Erythroblast (primary cell): ENCODE results near the gene MMS22L.
A peak's percentile ranks its signal among the peaks of the same experiment; 100 is the strongest.

ENCODE experiments used
- DNase-seq, 2 experiments: peaks; one replicate each; lab custom pipeline; 2025; lab: John Stamatoyannopoulos, UW
- GATA1 ChIP-seq: IDR thresholded peaks from 2 replicates; pipeline ENCODE4 v1.6.1; 2011; ENCODE audit warnings: low read depth, mild to moderate bottlenecking, control low read depth, low read length, moderate library complexity
- POLR2A ChIP-seq: IDR thresholded peaks from 2 replicates; pipeline ENCODE4 v1.6.1; 2011; ENCODE audit warnings: mild to moderate bottlenecking, low read length

MMS22L gene

DNA sequence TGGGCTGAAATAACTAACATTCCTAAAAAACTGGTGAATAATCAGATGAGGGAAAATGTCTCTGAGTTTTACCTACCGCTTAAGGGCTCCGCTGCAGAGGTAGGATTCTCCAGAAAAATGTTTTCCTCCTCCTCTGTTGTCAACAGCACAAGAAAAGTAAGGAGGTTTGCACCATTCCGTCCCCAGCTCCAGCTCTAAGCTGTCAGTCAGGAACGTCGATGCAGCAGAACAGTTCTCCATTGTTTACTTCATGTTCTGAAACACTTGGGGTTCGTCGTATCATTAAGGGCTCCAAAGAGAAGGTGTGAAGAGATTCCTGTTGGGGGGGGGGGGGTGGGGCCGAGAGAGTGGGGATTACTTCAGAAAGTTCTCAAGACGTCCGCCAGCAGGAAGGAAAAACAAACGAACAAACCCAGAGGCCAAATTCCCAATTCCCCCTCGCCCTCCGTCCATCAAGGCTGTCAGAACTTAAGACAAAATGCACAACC, 734 bp downstream of the MMS22L start:
- TF ChIP-seq GATA1, result no peak
- TF ChIP-seq POLR2A, result no peak
- DNase-seq, result peak in 1 of 2 experiments; percentile 61

DNA sequence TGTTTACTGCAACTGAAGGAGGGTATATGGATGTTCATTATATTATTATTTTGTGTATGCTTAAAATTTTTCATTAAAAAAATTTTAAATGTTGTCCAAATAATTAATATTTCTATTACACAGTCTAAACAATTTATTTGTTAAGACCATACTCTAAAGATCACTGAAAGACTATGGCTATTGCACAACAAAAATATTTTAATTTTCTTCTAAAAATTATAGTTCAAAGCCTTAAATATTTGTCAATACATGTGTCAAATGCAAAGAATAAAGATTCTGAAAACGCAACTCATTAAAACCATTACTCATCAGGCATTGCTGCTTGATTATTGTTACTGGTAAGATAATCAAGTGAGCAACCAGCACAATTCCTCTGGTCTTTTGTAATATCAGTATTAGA, 2.2 kb downstream of the MMS22L start:
- TF ChIP-seq GATA1, result no peak
- no peak for TF ChIP-seq POLR2A
- DNase-seq, result peak; percentile 2 to 14

DNA sequence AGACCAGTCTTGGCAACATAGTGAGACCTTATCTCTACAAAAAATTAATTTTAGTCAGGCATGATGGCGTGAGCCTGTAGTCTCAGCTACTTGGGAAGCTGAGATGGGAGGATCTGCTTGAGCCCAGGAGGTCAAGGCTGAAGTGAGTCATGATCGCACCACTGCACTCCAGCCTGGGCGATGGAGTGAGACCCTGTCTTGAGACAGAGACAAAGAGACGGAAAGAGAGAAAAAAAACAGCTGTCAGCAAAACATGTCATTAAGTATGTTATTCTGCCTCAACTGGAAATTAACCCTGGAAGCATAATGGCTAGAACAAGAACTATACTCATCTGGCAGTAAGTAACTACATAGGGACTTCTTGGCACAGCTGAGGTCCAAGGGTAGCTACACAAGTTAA, 7.2 kb downstream of the MMS22L start:
- TF ChIP-seq POLR2A, result no peak
- no peak for TF ChIP-seq GATA1
- DNase-seq, result no peak

DNA sequence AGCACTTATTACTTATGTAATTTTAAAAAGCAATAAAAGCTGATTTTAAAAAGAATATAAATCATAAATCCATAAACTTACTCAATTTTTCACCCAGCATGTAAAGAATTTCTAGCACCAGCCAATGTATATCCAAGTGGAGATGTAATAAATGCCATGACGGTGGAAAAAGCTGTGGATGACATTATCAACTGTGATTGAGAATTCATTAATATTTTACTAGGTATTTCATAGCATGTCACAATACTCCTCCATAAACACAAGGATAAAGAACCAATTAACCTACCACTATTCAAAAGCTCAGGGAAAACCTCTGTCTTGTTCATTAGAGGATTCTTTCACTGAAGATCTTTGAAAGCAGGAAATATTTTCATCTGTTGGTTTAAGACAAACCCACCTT, 13.2 kb downstream of the MMS22L start:
- TF ChIP-seq GATA1 (no peak), POLR2A (no peak)
- DNase-seq, result no peak

DNA sequence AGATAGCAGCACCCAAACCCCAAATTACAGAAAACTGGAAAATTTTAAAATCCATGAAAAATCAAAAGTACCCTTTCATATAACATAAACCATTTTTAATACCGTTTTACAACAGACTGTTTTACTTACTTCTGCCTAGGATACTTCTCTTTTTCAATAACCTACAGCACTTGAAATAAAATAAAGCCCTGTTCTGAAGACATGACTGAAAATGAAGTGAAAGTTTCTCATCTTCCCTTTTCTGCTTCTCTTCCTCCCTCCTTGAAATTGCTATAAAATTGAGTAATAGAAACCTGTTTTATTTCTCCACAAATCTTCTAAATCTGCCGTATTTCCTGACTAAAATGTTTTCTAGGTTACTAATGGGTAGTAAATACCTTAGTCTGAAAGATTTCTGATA, 20.3 kb downstream of the MMS22L start:
- no peak for TF ChIP-seq GATA1
- DNase-seq, result no peak

DNA sequence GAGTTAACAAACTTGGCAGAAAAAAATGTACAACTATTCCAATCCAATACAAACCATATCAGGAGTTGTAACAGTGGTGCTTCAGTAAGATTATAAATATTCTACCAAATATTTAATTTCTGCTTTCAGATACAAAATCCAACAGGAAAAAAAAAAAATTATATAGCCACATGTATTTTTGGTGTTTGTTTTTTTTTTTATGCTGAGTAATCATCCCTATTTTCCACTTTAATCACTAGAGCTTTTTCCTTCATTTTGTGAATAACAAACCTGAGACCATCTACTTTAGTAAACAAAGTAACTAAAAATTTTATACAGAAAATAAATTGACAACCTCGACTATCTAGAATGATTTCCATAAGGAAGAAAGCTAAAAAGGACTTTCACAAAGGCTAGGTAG, 36.2 kb downstream of the MMS22L start:
- no peak for DNase-seq
- no peak for TF ChIP-seq GATA1

DNA sequence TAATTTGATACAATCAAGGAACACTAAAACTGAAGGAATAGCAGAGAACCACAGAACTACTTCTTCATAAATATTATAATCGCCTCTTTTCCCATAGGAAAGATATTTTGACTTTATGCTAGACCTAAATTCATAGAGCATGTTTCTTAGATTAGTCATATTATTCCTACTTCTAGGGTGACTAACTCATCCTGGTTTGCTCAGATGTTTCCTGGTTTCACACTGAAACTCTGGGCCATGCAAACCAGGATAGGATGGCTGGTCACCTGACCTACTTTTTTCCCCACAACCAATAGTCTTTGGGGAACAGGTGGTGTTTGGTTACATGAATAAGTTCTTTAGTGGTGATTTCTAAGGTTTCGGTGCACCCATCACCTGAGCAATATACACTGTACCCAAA, 42.8 kb downstream of the MMS22L start:
- no peak for DNase-seq
- TF ChIP-seq POLR2A (no peak), GATA1 (no peak)

DNA sequence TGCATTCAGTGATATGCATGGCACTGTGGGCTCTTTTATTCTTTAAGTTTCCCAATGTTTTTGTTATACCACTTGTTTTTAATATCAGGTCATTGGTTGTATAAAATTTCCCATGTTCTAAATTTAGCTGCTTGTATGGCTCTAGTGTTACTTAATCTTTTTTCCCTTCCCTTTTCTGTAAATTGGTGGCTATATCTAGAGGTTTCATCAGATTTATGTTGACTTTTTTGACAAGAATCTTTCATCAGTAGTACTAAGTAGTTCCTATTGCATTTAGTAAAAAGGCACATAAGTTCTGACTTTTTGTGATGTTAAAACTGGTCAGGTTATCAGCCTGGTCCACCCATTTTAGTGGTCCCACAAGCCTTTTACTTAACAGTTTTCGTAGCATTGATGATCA, 51.1 kb downstream of the MMS22L start:
- TF ChIP-seq GATA1, result no peak
- TF ChIP-seq POLR2A, result no peak
- DNase-seq, result no peak

DNA sequence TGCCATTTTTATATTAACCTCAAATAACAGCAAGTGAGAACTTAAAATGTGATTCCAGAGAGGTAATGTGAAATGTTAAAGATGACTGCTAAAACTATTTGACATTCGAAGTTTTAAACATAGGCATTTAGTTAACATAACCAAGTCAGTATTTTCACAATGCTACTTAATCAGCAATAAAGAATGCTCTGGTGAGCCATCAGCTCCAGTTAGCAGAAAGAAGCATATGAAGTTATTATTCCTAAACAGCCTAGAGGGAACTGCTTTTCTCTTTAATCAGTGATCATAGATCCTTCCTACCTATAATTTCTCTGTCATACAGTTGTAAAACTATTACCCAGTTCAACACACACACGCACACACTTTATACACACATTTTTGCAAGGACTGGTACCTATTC, 60.1 kb downstream of the MMS22L start:
- no peak for TF ChIP-seq GATA1
- no peak for TF ChIP-seq POLR2A
- no peak for DNase-seq

DNA sequence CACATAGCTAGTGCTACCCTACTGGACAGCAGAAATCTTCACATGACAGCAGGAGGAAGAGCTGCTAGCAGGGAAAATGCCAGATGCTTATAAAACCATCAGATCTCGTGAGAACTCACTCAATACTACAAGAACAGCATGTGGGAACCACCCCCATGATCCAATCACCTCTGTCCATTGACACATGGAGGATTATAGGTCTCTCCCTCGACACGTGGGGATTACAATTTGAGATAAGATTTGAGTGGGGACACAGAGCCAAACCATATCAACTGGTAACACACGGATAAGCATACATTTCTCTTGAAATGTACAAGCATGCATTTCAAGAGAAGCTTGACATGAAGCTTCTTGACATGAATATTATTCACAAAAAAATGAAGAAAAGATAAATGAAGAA, 64.1 kb downstream of the MMS22L start:
- DNase-seq, result peak; percentile 3 to 56
- TF ChIP-seq GATA1, result no peak
- no peak for TF ChIP-seq POLR2A

DNA sequence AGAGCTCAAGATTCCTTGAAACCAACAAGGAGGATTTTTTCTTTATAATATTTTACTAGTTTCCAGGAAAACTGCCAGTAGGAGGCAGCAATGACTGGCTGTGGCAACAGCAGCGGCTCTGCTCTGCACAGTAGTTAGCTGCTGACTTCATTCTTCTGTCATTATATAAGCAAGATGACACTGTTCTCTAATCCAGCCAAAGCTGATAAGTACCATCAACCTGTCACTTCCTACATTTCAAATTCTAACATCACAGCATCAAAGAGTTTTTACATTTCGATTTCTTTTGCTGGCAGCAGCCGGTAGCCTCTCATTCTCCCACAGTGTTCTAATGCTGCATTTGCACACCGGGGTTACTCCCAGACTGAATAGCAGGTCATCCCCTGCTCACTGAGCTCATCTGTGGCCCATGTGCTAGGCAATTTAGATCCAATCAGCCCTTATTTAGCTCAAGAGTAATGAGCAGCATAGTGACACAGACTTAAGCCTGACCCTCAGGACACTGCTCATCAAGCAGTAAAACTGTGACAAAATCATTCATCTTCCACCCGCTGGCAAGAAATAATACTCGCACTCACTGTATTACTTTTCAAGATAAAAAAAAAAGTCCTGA, 67.8 kb downstream of the MMS22L start:
- peak; percentile 69 to 71 for DNase-seq
- TF ChIP-seq GATA1 (no peak), POLR2A (no peak)

DNA sequence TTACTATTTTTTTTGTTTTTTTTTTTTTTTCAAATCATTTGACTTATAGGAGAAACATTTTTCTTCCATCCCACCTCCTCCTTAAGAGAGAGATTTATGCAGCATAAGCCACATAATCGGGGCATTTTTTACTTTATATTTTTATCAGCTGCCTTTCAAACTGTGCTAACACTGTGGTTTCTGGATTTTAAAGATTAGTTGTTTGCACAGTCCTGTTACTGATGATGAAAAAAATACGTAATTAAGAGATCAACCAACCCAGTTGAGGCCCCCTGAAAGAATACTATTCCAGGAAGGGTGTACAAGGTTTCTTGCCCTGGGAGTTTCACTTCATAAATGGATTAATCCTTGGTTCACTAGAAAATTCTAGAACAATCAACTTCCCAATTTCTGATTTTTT, 68.3 kb downstream of the MMS22L start:
- peak; percentile 38 to 71 for DNase-seq
- TF ChIP-seq POLR2A (no peak), GATA1 (no peak)

DNA sequence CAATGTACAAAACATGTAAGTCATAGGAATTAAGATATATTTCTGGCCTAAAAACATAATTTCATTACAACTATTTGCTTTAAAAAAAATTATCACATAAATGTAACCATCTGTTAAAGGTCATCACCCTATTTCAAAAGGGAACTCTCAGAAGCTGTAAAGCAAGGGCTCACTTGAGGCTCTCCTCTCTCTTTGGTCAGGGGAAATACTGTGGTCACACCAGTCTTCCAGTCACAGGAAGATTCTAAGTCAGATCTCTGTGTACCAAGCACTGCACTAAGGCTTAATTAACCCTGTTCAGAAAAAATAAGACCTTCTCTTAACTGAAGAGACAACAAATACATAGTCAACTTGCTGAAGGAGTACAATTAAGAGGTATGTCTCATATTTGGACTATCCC, 75.6 kb downstream of the MMS22L start:
- TF ChIP-seq POLR2A, result no peak
- no peak for TF ChIP-seq GATA1
- no peak for DNase-seq

DNA sequence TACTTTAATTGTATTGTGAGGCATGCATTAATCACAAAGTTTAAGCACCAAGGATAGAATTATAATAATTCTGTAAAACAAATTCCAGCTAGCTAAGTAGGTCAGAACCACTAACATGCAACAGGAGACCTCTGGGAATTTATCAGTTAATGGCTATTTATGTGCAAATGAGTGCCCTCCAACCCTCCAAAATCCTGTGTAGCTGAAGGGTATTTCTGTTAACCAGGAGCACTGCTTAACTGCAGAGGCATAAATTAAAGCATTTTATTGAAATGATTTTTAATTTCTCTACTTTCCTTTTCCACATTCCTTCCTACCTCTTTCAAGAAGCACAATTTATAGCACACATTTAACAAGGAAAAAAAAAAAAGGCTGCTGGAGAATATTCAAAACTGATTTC, 77.0 kb downstream of the MMS22L start:
- TF ChIP-seq GATA1 (no peak), POLR2A (no peak)
- no peak for DNase-seq

DNA sequence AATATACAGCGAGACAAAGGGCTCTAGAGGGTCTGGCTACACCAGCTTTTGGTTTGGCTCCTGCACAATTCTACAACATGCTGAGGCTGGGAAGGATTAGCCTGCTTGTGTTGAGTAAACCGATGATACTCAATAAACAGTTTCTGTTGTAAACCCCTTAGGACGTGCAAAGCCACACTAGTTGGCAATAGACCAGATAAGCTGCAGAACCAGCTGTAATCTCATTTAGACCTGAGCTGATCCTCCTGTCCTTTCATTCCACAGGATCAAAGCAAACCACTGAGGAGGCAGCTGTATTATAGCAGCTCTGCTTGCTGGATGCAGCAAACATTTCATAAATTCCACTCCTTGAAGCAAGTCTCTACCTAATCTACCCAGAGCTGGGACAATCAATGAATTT, 79.7 kb downstream of the MMS22L start:
- DNase-seq, result peak; percentile 7 to 41

More for the DNA sequence above, 79.7 kb downstream of the MMS22L start:
- TF ChIP-seq POLR2A (no peak), GATA1 (no peak)
